A549 treated with ZK216348 at 1 μM for 4 hours (cell line): ENCODE measurements around the gene HNRNPL. TPM values are rescaled to one million over a fixed set of nuclear protein-coding genes. Genes with fewer than 3 reads are reported as not detected.

Source experiments
- total RNA-seq: library from RNA; stranded (reverse); fragments of 200-300 nt; extraction: Qiagen RNA extraction; gene quantifications from 5 replicates; pipeline ENCODE4 v1.2.3, GENCODE V29; 2022; ENCODE audit warnings: low read depth

The HNRNPL gene
- 295 to 373 TPM (median 340 TPM) in 5 replicates for total RNA-seq

DNA sequence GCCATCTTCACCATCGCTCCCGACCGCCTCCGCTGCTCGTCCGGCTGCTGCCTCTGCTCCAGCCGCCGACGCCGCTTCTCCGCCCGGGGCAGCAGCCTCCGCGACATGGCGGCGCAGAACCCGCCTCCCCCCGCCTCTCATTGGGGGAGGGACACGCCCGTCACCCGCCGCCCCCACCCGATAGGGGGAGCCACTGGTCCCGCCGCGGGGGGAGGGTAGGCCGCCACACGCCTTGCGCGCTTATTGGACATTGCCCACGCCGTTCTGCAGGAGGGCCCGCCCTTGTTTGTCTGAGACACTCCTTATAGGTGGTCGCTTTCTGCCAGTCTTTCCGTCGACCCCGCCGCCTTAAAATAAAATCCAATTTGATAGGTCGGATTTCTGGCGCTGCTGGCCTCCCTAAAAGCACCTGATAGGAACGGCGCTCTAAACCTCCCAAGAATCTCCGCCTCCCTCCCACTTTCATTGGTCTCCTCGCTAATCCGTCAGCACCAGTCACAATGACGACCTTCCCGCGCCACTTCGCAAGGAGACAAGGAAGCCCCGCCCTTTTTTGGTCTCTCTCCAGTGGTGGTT, at the start of gene HNRNPL:
TSS of gene HNRNPL (minus strand) at position 127 of the 576 bp plus-strand sequence. CDS start at position 107, 20 bp downstream.

GRCh38 chr19:38877781-38878574, 28.2 kb upstream of the HNRNPL start, which contains the start of gene RINL:
Gene RINL, minus strand, starts transcription at chr19:38878275. Its CDS starts 1,533 bp downstream, at chr19:38876742.

DNA sequence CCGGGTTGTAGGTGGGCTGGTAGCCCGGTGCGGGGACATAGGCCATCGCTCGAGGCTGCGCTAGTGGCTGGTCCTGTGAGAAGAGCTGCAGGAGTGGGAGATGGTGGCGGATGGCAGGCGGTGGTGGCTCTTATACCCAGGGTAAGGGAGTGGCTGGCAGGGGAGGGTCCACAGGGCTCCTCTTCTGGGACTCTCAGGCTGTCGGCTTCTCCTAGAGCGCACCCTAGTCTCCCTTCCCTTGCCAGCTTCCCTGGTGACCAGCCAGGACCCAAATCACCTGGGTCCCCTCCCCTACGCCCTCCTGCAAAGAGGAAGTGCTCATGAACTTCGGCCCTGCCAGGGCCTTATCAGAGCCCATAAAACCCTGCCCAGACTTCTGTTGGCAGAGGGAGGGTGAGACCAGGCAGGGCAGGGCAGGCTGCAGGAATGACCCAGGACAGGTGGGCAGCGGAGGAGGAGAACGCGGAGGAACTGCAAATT, 36.9 kb downstream of the HNRNPL start, which contains the start of gene LGALS4:
TSS of gene LGALS4 (minus strand) at position 105 of the 480 bp plus-strand sequence. CDS start at position 46, 59 bp downstream.

DNA sequence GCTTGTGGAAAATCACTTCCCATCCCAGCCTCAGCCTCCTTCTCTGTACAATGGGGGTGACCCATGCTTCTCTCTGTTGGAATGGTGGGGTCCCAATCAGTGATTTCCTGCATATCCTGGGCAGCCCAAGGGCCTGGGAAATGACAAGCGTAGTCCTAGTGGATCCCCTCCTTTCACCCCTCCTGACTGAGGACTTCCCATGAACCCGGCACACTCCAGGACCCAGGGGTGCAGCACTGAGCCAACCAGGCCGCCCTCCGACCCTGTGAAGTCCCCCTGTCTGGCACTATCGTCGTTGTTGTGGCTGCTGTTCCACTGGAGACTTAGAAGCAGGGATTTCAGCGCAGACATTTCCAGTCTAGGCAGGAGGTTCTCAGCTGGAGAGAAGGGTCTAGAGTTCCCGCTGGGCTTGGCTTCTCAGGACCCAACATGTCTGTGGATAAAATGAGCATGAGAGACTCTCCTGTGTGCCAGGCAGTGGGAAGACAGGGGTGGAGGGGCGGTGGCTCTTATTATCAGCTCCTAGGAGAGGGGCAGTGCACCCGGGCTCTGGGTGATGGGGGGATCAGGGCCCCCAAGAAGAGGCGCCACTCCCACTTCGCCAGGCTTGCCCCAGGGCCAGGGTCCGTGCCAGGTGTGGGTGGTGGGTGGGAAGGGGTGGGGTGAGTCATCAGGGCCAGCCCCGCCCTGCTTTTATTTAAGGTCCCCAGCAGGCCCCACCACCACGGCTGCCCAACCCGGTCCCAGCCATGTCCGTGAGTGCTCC, 61.1 kb downstream of the HNRNPL start, which contains the start of gene LGALS7B:
TSS of gene LGALS7B (plus strand) at position 723 of the 766 bp plus-strand sequence. CDS start at position 750, 27 bp downstream.

Other genes starting within 250 kb of the HNRNPL start
- gene MAP4K1, start 232.0 kb downstream of the HNRNPL start, total RNA-seq: 0.28 to 1.3 TPM (median 0.75 TPM) in 5 replicates
- 691 to 913 TPM (median 708 TPM) in 5 replicates for gene EIF3K, start 230.8 kb downstream of the HNRNPL start, total RNA-seq
- gene ACTN4, start 202.3 kb downstream of the HNRNPL start, total RNA-seq: 958 to 1,261 TPM (median 1,171 TPM) in 5 replicates
- gene CAPN12, start 105.5 kb downstream of the HNRNPL start, total RNA-seq: 4.7 to 6.8 TPM (median 6.0 TPM) in 5 replicates
- gene LGALS7, start 76.5 kb downstream of the HNRNPL start, total RNA-seq: 0.73 to 0.97 TPM (median 0.78 TPM) in 3 of 5 replicates, not detected in the others
- not detected in 5 replicates for gene LGALS7B, start 60.8 kb downstream of the HNRNPL start, total RNA-seq
- 0.48 to 1.7 TPM (median 1.2 TPM) in 5 replicates for gene LGALS4, start 37.0 kb downstream of the HNRNPL start, total RNA-seq
- 273 to 379 TPM (median 296 TPM) in 5 replicates for gene ECH1, start 18.2 kb downstream of the HNRNPL start, total RNA-seq
- gene RINL, start 28.3 kb upstream of the HNRNPL start, total RNA-seq: 2.2 to 4.9 TPM (median 3.0 TPM) in 5 replicates
- 26.5 to 39.2 TPM (median 37.4 TPM) in 5 replicates for gene SIRT2, start 49.6 kb upstream of the HNRNPL start, total RNA-seq
- gene NFKBIB, start 50.0 kb upstream of the HNRNPL start, total RNA-seq: 49.2 to 111 TPM (median 99.2 TPM) in 5 replicates
- gene CCER2, start 62.2 kb upstream of the HNRNPL start, total RNA-seq: 0.27 to 1.0 TPM (median 0.95 TPM) in 5 replicates
- gene SARS2, start 80.8 kb upstream of the HNRNPL start, total RNA-seq: 48.7 to 60.6 TPM (median 54.6 TPM) in 5 replicates
- 156 to 292 TPM (median 268 TPM) in 5 replicates for gene MRPS12, start 81.0 kb upstream of the HNRNPL start, total RNA-seq
- gene FBXO17, start 125.8 kb upstream of the HNRNPL start, total RNA-seq: 60.0 to 90.4 TPM (median 86.0 TPM) in 5 replicates
- 2.7 to 7.5 TPM (median 4.6 TPM) in 5 replicates for gene FBXO27, start 182.6 kb upstream of the HNRNPL start, total RNA-seq
- gene ACP7, start 234.4 kb upstream of the HNRNPL start, total RNA-seq: 0.14 to 0.23 TPM (median 0.15 TPM) in 3 of 5 replicates, not detected in the others